Tibial nerve (tissue), 4 donors: ENCODE data around the gene CMSS1.

Experiments used
- EP300 ChIP-seq, 2 donors: sonication (generic); formaldehyde crosslinking; IDR thresholded peaks; one replicate each; pipeline ENCODE4 v1.6.1; 2017; ENCODE audit warnings: antibody characterized with exemption in 2 of 2, mild to moderate bottlenecking in 1 of 2
- TF ChIP-seq, protein P1 (sequence below), 5 experiments: fragments of 200-600 bp in 3 of 5; fragments of 450-650 bp in 2 of 5; sonication (generic) in 3 of 5; IDR thresholded peaks; one replicate each; pipeline ENCODE4 v1.5.1; 2016 to 2019; ENCODE audit warnings: antibody characterized with exemption in 5 of 5, mild to moderate bottlenecking in 3 of 5, moderate library complexity in 2 of 5

DNA sequence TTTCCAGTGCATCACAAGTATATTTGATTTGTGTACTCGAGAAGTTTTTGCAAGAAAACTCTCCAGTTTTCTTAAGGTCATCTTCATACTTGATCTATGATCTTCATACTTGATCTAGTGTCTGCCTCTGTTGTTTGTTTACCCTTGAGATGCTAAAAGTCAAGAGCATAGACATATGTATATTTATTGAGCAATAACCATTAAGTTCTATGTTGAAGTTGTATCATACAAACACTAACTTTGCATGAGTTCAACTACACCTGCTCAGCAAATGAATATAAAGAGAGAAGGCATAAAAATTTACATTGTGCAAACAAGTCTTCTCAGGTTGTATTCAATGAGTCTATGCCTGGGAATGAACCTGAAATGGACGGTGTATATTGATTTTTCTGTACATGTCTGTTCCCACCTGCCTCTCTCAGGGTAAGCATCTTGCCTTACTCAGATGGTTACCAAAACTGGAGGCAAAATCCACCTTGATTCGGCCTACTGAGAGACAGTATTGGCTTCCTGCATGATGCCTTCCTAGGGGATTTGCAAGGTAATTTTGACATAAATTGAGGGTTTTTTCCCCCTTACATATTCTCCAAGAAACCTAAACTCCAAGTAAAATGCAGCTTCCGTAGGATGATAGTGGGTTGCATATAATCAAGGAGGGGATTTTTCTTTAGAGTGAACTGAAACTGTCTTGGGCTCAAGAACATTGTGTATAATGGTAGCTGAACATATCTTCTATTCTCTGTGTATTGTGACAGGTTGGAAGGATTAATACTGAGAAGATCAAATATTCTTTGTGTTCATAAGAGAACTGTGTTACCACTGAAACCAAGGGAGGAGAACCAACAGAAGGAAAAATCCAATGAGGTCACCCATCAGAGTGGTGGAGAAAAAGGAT, 186.2 kb downstream of the CMSS1 start:
- TF ChIP-seq EP300 (IDR thresholded peaks at IDR 0.05), result no peak
- TF ChIP-seq, protein P1, sequence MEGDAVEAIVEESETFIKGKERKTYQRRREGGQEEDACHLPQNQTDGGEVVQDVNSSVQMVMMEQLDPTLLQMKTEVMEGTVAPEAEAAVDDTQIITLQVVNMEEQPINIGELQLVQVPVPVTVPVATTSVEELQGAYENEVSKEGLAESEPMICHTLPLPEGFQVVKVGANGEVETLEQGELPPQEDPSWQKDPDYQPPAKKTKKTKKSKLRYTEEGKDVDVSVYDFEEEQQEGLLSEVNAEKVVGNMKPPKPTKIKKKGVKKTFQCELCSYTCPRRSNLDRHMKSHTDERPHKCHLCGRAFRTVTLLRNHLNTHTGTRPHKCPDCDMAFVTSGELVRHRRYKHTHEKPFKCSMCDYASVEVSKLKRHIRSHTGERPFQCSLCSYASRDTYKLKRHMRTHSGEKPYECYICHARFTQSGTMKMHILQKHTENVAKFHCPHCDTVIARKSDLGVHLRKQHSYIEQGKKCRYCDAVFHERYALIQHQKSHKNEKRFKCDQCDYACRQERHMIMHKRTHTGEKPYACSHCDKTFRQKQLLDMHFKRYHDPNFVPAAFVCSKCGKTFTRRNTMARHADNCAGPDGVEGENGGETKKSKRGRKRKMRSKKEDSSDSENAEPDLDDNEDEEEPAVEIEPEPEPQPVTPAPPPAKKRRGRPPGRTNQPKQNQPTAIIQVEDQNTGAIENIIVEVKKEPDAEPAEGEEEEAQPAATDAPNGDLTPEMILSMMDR (IDR thresholded peaks at IDR 0.05), result no peak
